Trophoblast cell (in vitro differentiated cells and primary cell): ENCODE data around the gene ANP32E. TPM values are rescaled to one million over a fixed set of nuclear protein-coding genes. Genes with fewer than 3 reads are reported as not detected.

Experiments
- DNase-seq, 2 donors: peaks; one replicate each; pipeline ENCODE4 v3.0.0-alpha.2; 2016
- H2AFZ ChIP-seq: 2 replicates; pipeline ENCODE4 v1.6.1; 2013; ENCODE audit warnings: low read length, moderate library complexity, mild to moderate bottlenecking; ENCODE audit not compliant: insufficient read depth, poor library complexity
- H2AK5ac ChIP-seq: 2 replicates; pipeline ENCODE4 v1.6.1; 2013; ENCODE audit warnings: mild to moderate bottlenecking, low read length
- H2BK120ac ChIP-seq: 2 replicates; pipeline ENCODE4 v1.6.1; 2013; ENCODE audit warnings: low read length, mild to moderate bottlenecking, moderate library complexity; ENCODE audit not compliant: insufficient read depth, poor library complexity
- H2BK12ac ChIP-seq: 2 replicates; pipeline ENCODE4 v1.6.1; 2013; ENCODE audit warnings: mild to moderate bottlenecking, low read length, moderate library complexity
- H2BK5ac ChIP-seq: 2 replicates; pipeline ENCODE4 v1.6.1; 2013; ENCODE audit warnings: low read length, low read depth, moderate library complexity, mild to moderate bottlenecking; ENCODE audit not compliant: poor library complexity
- H3K14ac ChIP-seq: 2 replicates; pipeline ENCODE4 v1.6.1; 2013; ENCODE audit warnings: mild to moderate bottlenecking, low read length
- H3K18ac ChIP-seq: 2 replicates; pipeline ENCODE4 v1.6.1; 2013; ENCODE audit warnings: mild to moderate bottlenecking, low read length
- H3K23ac ChIP-seq: 2 replicates; pipeline ENCODE4 v1.6.1; 2013; ENCODE audit warnings: low read length
- H3K27ac ChIP-seq: 2 replicates; pipeline ENCODE4 v1.5.1; 2013; ENCODE audit warnings: low read depth, mild to moderate bottlenecking, inconsistent platforms, low read length, moderate library complexity
- H3K27me3 ChIP-seq: 2 replicates; pipeline ENCODE4 v1.6.1; 2013; ENCODE audit warnings: inconsistent platforms, mild to moderate bottlenecking, low read length, moderate library complexity; ENCODE audit not compliant: insufficient read depth
- H3K36me3 ChIP-seq, 2 experiments: 1 replicate in 1 of 2; 2 replicates in 1 of 2; pipeline ENCODE4 v1.6.1; 2013; ENCODE audit warnings: low read length in 2 of 2, mild to moderate bottlenecking in 2 of 2, moderate library complexity in 1 of 2; ENCODE audit not compliant: insufficient read depth in 2 of 2, control insufficient read depth in 1 of 2
- H3K4ac ChIP-seq: 2 replicates; pipeline ENCODE4 v1.6.1; 2013; ENCODE audit warnings: low read depth, mild to moderate bottlenecking, low read length, moderate library complexity
- H3K4me1 ChIP-seq, 2 experiments: 1 replicate in 1 of 2; 2 replicates in 1 of 2; pipeline ENCODE4 v1.6.1; 2013; ENCODE audit warnings: low read length in 2 of 2, mild to moderate bottlenecking in 2 of 2, moderate library complexity in 1 of 2; ENCODE audit not compliant: insufficient read depth in 2 of 2, control insufficient read depth in 1 of 2
- H3K4me2 ChIP-seq: 2 replicates; pipeline ENCODE4 v1.6.1; 2013; ENCODE audit warnings: inconsistent platforms, mild to moderate bottlenecking, low read length, moderate library complexity
- H3K4me3 ChIP-seq: 2 replicates; pipeline ENCODE4 v1.5.1; 2013; ENCODE audit warnings: mild to moderate bottlenecking, low read depth, low read length, inconsistent platforms
- H3K79me1 ChIP-seq: one replicate; pipeline ENCODE4 v1.6.1; 2013; ENCODE audit warnings: low read length
- H3K79me2 ChIP-seq: 2 replicates; pipeline ENCODE4 v1.6.1; 2013; ENCODE audit warnings: low read length, mild to moderate bottlenecking; ENCODE audit not compliant: control insufficient read depth, insufficient read depth, poor library complexity
- H3K9ac ChIP-seq: 2 replicates; pipeline ENCODE4 v1.6.1; 2013; ENCODE audit warnings: mild to moderate bottlenecking, low read length
- H3K9me3 ChIP-seq: 2 replicates; pipeline ENCODE4 v1.6.1; 2013; ENCODE audit warnings: low read depth, mild to moderate bottlenecking, control low read depth, inconsistent platforms, low read length; ENCODE audit not compliant: insufficient read depth
- H4K12ac ChIP-seq: 2 replicates; pipeline ENCODE4 v1.6.1; 2013; ENCODE audit warnings: low read depth, mild to moderate bottlenecking, low read length, moderate library complexity
- H4K8ac ChIP-seq: 2 replicates; pipeline ENCODE4 v1.6.1; 2013; ENCODE audit warnings: low read depth, mild to moderate bottlenecking, low read length, moderate library complexity
- H4K91ac ChIP-seq: one replicate; pipeline ENCODE4 v1.6.1; 2013; ENCODE audit warnings: low read depth, mild to moderate bottlenecking, low read length, moderate library complexity
- WGBS: extraction: QIAGEN DNeasy Blood & Tissue Kit; methylation state at CpG from one replicate; pipeline ENCODE4 v1.1.7; 2013; ENCODE audit warnings: missing lambda C conversion rate; ENCODE audit not compliant: insufficient read length, insufficient coverage; ENCODE audit errors: extremely low coverage; 5-methylcytosine and 5-hydroxymethylcytosine counted together
- polyA plus RNA-seq: library from polyadenylated mRNA; stranded (reverse); fragments of 200-250 nt; gene quantifications from 2 replicates; pipeline ENCODE4 v1.2.3, GENCODE V29; 2013

ANP32E gene
- polyA plus RNA-seq: 51.7 and 51.9 TPM in 2 replicates

GRCh38 chr1:150235852-150236613 is at the start of gene ANP32E:
TSS of gene ANP32E (minus strand) at chr1:150236112. CDS start at chr1:150235786, 326 bp downstream.
- Histone ChIP-seq H3K9ac (peak within 1 kb of the TSS; percentile 94), H2BK12ac (no peak within 1 kb of the TSS), H3K27ac (peak within 1 kb of the TSS; percentile 72), H4K91ac (peak within 1 kb of the TSS; percentile 67), H3K14ac (peak within 1 kb of the TSS; percentile 93), H3K18ac (peak within 1 kb of the TSS; percentile 58), H2BK5ac (peak within 1 kb of the TSS; percentile 94), H2AK5ac (peak within 1 kb of the TSS; percentile 69), H3K27me3 (no peaks in the 10 kb centered on the region), H3K79me1 (peaks cover 17% of the 10 kb centered on the region), H3K79me2 (peaks cover 15% of the 10 kb centered on the region), H3K4me1 (no peaks in the 10 kb centered on the region), H3K4ac (peak within 1 kb of the TSS; percentile 85), H3K23ac (no peak within 1 kb of the TSS), H3K4me3 (peak within 1 kb of the TSS; percentile 82), H2BK120ac (peak within 1 kb of the TSS; percentile 57), H3K9me3 (no peaks in the 10 kb centered on the region), H4K8ac (peak within 1 kb of the TSS; percentile 90), H4K12ac (peak within 1 kb of the TSS; percentile 93), H2AFZ (peak within 1 kb of the TSS; percentile 41), H3K36me3 (peaks cover 3% of the 10 kb centered on the region in 2 experiments), H3K4me2 (peak within 1 kb of the TSS; percentile 75)
- peak; percentile 96 to 97 for DNase-seq
- no CpG with 5 or more reads among the region's 33 CpGs for WGBS

- Histone ChIP-seq H3K4me3 (no peak overlapping the region), H3K27me3 (peaks cover 17% of the 10 kb centered on the region), H4K91ac (no peak overlapping the region), H3K4me1 (peaks cover 7 to 16% of the 10 kb centered on the region in 2 experiments), H2BK120ac (no peak overlapping the region), H3K36me3 (no peaks in the 10 kb centered on the region), H3K9me3 (peaks cover 11% of the 10 kb centered on the region), H3K18ac (no peak overlapping the region), H3K23ac (no peak overlapping the region), H2BK5ac (no peak overlapping the region), H3K4ac (no peak overlapping the region), H2BK12ac (no peak overlapping the region), H3K4me2 (no peak overlapping the region), H2AFZ (no peak overlapping the region), H4K8ac (no peak overlapping the region), H3K9ac (no peak overlapping the region), H3K27ac (no peak overlapping the region), H2AK5ac (no peak overlapping the region), H3K79me2 (no peaks in the 10 kb centered on the region), H4K12ac (no peak overlapping the region), H3K14ac (no peak overlapping the region), H3K79me1 (no peaks in the 10 kb centered on the region)
- no CpG with 5 or more reads among the region's 12 CpGs for WGBS
- DNase-seq: no peak
These were observed 47.3 kb upstream of the ANP32E start for GRCh38 chr1:150283260-150283659.

- Histone ChIP-seq H3K18ac (no peak overlapping the region), H2AK5ac (no peak overlapping the region), H2BK5ac (no peak overlapping the region), H3K36me3 (no peaks in the 10 kb centered on the region), H2BK12ac (no peak overlapping the region), H3K27ac (no peak overlapping the region), H3K27me3 (peaks cover 17% of the 10 kb centered on the region), H3K4me1 (peaks cover 7 to 16% of the 10 kb centered on the region in 2 experiments), H3K79me1 (no peaks in the 10 kb centered on the region), H3K14ac (no peak overlapping the region), H3K23ac (no peak overlapping the region), H3K9me3 (peaks cover 11% of the 10 kb centered on the region), H4K91ac (no peak overlapping the region), H2AFZ (peak overlapping the region; percentile 43), H3K4ac (no peak overlapping the region), H3K4me3 (peak overlapping the region; percentile 31), H3K4me2 (peak overlapping the region; percentile 54), H2BK120ac (no peak overlapping the region), H3K9ac (no peak overlapping the region), H4K12ac (no peak overlapping the region), H4K8ac (no peak overlapping the region), H3K79me2 (no peaks in the 10 kb centered on the region)
- DNase-seq: no peak
- WGBS: no CpG with 5 or more reads among the region's 21 CpGs
These were observed 46.6 kb upstream of the ANP32E start for GRCh38 chr1:150282558-150282958.

GRCh38 chr1:150281758-150282557 is 46.0 kb upstream of the ANP32E start, which contains the start of gene CIART:
TSS of gene CIART (plus strand) at chr1:150282554. CDS start at chr1:150283268, 714 bp downstream.
- Histone ChIP-seq H3K4ac (no peak within 1 kb of the TSS), H3K27me3 (peaks cover 17% of the 10 kb centered on the region), H3K23ac (no peak within 1 kb of the TSS), H4K12ac (no peak within 1 kb of the TSS), H3K79me1 (no peaks in the 10 kb centered on the region), H2BK120ac (no peak within 1 kb of the TSS), H3K36me3 (no peaks in the 10 kb centered on the region), H3K27ac (no peak within 1 kb of the TSS), H3K14ac (no peak within 1 kb of the TSS), H4K91ac (no peak within 1 kb of the TSS), H3K9me3 (peaks cover 11% of the 10 kb centered on the region), H2BK5ac (no peak within 1 kb of the TSS), H2AFZ (peak within 1 kb of the TSS; percentile 43), H3K9ac (no peak within 1 kb of the TSS), H3K18ac (peak within 1 kb of the TSS; percentile 2), H3K79me2 (no peaks in the 10 kb centered on the region), H2BK12ac (peak within 1 kb of the TSS; percentile 24), H2AK5ac (no peak within 1 kb of the TSS), H3K4me2 (peak within 1 kb of the TSS; percentile 54), H4K8ac (peak within 1 kb of the TSS; percentile 55), H3K4me1 (peaks cover 7 to 16% of the 10 kb centered on the region in 2 experiments), H3K4me3 (peak within 1 kb of the TSS; percentile 31)
- DNase-seq: peak in 1 of 2 donors; percentile 23
- WGBS: no CpG with 5 or more reads among the region's 46 CpGs
